HG03060 (cell line): Measurements from ENCODE around the gene APOA1.

Source experiments
- ATAC-seq: cut with Tn5 transposase; IDR thresholded peaks from one replicate; pipeline ENCODE4 v1.9.1; 2021; ENCODE audit warnings: low read depth, moderate number of reproducible peaks; ENCODE audit not compliant: unreplicated experiment

The APOA1 gene

GRCh38 chr11:116860303-116860702 lies 22.9 kb upstream of the APOA1 start:
- ATAC-seq, result no peak

GRCh38 chr11:116859175-116859574 lies 21.8 kb upstream of the APOA1 start:
- no peak for ATAC-seq

GRCh38 chr11:116857936-116858335 lies 20.5 kb upstream of the APOA1 start:
- no peak for ATAC-seq

GRCh38 chr11:116857316-116857715 lies 19.9 kb upstream of the APOA1 start:
- no peak for ATAC-seq

GRCh38 chr11:116856423-116856822 lies 19.0 kb upstream of the APOA1 start:
- no peak for ATAC-seq

- ATAC-seq, result no peak
These were observed 18.0 kb upstream of the APOA1 start for GRCh38 chr11:116855413-116855812.

- ATAC-seq, result peak; percentile 88
These were observed 16.1 kb upstream of the APOA1 start for GRCh38 chr11:116853461-116854073.

GRCh38 chr11:116852261-116853031 lies 15.0 kb upstream of the APOA1 start:
- no peak for ATAC-seq

- no peak for ATAC-seq
These were observed 14.2 kb upstream of the APOA1 start for GRCh38 chr11:116851626-116852025.

- ATAC-seq, result no peak
These were observed 12.1 kb upstream of the APOA1 start for GRCh38 chr11:116849486-116849885.

GRCh38 chr11:116849060-116849459 lies 11.6 kb upstream of the APOA1 start:
- no peak for ATAC-seq

- ATAC-seq, result no peak
These were observed 10.2 kb upstream of the APOA1 start for GRCh38 chr11:116847612-116848011.

GRCh38 chr11:116844722-116845121 lies 7.3 kb upstream of the APOA1 start:
- no peak for ATAC-seq

- no peak for ATAC-seq
These were observed 6.2 kb upstream of the APOA1 start for GRCh38 chr11:116843661-116844060.

- no peak for ATAC-seq
These were observed 5.5 kb upstream of the APOA1 start for GRCh38 chr11:116842909-116843308.

GRCh38 chr11:116842117-116842516 lies 4.7 kb upstream of the APOA1 start:
- ATAC-seq, result no peak

GRCh38 chr11:116840746-116841296 lies 3.4 kb upstream of the APOA1 start:
- no peak for ATAC-seq

- ATAC-seq, result no peak
These were observed 2.9 kb upstream of the APOA1 start for GRCh38 chr11:116840224-116840745.

- no peak for ATAC-seq
These were observed 1.1 kb upstream of the APOA1 start for GRCh38 chr11:116838321-116839084.

GRCh38 chr11:116836632-116836991 lies 810 bp downstream of the APOA1 start:
- ATAC-seq, result no peak
